NOMO-1 (cell line): Measurements from ENCODE around the gene MAP4K2.
A peak's percentile ranks its signal among the peaks of the same experiment; 100 is the strongest.

Source experiments
- DNase-seq, 2 experiments: peaks; one replicate each; lab custom pipeline; 2025; ENCODE audit not compliant: unreplicated experiment in 2 of 2; lab: John Stamatoyannopoulos, UW

MAP4K2 gene

DNA sequence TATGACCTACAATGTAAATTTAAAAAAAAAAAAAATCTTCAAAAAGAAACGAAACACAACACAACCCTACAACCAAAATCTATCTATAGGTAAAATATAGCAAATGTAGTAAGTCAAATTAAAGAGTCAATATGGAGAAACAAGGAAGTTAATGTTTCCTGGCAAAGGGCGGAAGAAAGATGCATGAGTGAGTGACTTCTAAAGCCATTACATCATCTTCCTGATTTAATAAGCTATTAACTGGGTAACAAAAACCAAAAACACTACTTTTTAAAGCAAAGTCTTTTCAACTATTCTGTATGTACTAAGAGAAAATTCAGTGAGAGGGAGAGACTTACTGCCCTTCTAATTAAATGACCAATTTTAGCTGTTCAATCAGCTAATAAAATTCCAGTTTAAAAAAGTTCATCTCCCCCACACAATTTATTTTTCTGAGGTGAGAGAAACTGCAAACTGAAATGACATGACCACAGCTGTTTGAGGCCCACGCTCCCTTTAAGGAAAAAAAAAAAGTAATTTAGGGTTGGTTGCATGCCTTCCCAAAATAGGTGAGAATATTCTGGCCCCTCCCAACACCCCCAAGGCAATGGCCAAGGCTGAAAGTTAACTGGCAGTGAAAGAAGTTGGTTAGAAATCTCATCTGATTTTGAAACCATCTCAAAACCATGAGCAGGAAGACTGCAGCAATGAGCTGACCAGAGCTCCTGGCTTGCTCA lies 30.6 kb downstream of the MAP4K2 start:
- peak; percentile 20 to 65 for DNase-seq

- DNase-seq, result peak; percentile 77 to 83
These were observed 31.2 kb downstream of the MAP4K2 start for GRCh38 chr11:64771861-64772260.

- no peak for DNase-seq
These were observed 32.9 kb downstream of the MAP4K2 start for GRCh38 chr11:64770120-64770519.

GRCh38 chr11:64769283-64769682 lies 33.7 kb downstream of the MAP4K2 start:
- no peak for DNase-seq

GRCh38 chr11:64768300-64768694 lies 34.7 kb downstream of the MAP4K2 start:
- no peak for DNase-seq

GRCh38 chr11:64767344-64768299 lies 35.4 kb downstream of the MAP4K2 start:
- peak; percentile 36 to 58 for DNase-seq

DNA sequence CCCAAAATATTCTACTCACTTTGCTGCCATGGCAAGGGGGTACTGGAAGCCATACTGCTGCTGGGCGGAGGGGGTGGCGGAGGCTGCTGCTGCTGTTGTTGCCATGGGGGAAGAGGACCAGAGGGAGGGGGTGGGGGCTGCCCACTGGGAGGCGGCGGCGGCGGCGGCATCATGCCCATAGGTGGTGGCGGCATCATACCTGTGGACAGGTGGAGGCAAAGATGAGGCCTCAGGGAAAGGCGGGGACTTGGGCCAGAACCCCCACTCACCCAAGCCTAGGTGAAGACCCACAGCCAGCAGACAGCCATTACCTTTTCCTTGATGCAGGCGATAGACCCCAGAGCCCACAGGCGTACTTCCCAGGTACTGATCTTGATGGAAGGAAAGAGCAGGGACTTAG lies 36.1 kb downstream of the MAP4K2 start:
- no peak for DNase-seq

DNA sequence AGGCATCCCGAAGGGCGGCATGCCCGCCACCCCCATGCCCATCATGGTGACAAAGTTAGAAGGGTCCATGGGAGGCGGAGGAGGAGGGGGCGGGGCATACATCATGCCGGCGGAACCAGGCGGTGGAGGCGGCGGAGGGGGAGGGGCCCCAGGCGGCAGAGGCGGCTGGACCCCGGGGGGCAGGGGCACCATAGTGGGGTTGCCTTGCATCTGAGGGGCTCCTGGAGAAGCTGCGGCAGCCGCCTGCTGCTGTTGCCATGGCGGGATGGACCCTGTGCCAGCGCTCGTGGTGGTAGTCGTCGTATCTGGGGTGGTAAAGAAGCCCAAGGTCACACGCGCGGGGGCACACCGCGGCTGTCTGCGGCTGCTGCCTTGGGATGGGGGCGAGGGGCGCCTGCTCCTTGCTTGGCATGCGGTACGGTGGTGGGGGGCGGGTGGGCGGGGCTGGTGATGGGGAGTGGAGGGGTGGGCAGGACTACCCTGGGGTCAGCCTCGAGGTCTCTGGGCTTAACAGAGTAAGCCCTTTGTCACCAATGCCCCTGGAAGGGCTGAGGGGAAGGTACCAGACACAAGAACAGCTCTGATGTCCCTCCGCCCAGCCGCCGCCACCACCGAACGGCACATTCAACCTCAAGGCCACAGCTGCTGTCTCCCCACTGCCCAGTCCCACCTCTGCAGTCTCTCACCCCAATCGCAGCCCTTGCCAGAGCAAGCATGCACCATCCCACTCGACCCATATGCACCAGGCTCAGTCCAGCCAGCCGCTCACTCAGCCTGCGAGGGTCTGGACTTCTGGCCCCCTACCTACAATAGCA lies 37.0 kb downstream of the MAP4K2 start:
- DNase-seq, result no peak

DNA sequence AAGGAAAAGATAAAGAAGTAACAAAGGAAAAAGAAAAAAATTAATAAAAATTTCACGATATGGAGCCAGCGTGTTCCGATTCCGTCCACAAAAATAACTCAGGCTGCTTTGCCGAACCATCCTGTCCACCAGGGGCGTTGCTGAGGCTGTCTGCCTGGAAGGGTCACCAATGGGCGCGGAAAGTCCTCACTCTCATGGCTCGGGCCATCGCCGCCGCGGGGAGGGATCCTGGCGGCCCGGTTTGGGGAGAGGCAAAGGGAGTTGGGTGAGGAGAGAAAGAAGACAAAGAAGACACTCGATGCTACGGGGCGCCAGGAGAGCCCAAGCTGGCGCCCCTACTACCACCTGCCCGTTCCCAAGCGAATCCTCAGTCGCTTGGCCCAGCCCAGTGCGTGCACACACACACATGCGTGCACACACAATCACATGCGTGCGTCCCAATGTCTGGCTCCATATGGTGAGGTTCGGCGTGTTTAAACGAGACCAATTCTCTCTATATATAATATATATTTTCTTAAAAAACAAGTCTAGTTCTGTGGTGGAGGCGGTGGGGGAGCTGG lies 37.6 kb downstream of the MAP4K2 start:
- DNase-seq, result no peak

GRCh38 chr11:64764753-64765152 lies 38.3 kb downstream of the MAP4K2 start:
- no peak for DNase-seq

- no peak for DNase-seq
These were observed 38.9 kb downstream of the MAP4K2 start for GRCh38 chr11:64764040-64764611.

- no peak for DNase-seq
These were observed 39.4 kb downstream of the MAP4K2 start for GRCh38 chr11:64763526-64764039.

GRCh38 chr11:64762674-64763525 lies 40.1 kb downstream of the MAP4K2 start:
- DNase-seq, result no peak

DNA sequence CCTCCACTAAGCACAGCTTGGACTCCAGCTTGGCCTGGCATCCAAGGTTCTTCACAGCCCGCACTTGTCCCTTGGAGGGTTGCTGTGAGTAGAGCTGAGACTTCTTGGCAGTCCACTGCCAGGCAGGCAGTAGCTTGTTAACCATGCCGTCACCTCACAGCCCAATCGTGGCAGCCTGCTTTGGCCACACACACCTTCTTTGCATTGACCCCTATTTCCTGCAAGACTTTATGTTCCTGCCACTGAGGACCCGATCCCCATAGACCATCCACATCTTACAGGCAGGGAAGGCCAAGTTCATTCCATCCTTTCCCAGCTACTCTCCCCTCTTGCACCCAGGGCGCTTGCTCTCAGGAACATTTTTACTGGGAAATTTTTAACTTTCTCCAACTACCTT lies 40.7 kb downstream of the MAP4K2 start:
- no peak for DNase-seq

DNA sequence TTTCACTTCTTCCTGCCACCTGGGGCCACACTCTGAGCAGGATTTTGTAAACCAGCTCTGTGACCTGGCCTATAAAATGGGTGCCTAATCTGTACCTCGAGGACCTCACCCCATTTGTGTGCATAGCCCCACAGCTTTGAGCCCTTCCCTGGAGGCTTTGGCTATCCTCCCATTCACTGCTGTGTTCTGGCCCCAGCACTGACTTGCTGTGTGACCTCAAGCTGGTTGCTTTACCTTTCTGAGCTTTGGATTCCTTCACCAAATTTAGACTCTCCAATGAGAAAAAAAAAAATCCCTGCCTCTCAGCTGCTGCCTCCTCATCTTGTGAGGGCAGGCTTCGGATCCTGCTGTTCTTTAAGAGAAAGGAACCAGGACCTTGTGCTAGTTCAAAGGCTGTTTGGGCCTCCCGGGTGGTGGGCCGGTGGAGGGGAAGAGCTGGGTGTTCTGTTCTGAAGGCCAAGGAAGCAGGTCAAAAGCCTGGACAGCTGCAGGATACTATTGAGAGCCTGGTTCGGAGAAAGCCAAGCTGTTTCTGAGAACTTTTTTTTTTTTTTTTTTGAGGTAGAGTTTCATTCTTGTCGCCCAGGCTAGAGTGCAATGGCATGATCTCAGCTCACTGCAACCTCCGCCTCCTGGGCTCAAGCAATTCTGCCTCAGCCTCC lies 42.1 kb downstream of the MAP4K2 start:
- no peak for DNase-seq

- DNase-seq, result no peak
These were observed 43.0 kb downstream of the MAP4K2 start, which contains the start of gene PYGM for GRCh38 chr11:64759722-64760719. Gene PYGM, minus strand, starts transcription at chr11:64759974. Its CDS starts 76 bp downstream, at chr11:64759898.

DNA sequence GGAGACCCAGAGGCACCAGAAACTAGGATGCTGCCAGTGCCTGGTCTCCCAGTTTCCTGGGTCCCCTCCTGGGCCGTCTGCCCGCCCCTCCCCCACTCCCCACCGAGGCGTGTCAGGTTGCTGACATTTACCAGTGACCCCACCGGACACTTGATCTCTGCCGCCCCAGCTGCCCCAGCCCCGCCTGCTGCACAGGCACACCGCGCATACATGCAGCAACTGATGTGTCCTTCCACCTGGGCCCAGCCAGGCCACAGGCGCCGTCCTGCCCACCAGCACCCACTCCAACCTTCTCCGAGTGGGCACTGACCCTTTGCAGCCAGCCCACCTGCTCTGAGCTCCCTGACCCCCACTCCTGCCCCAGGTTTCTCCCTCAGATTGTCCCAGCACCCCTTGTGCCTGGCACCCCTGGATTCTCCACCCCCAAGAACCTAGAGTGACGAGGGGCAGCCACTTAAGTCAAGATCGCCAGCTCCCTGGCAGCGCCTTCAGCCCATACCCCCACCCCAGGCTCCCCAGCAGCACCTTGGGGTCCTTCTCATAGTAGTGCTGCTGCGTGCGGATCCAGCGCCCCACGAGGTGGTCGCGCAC lies 43.8 kb downstream of the MAP4K2 start:
- no peak for DNase-seq
